NCI-H1417 treated with DMSO at 0.1 percent for 48 hours (cell line): Measurements from ENCODE around the gene USP28.
"Not testable (repeated sequence)": the region's sequence is repeated elsewhere in the genome, so short reads cannot be mapped to it uniquely, and the experiment has no call there.

Experiments used
- DNase-seq: peaks from one replicate; lab custom pipeline; 2025; lab: John Stamatoyannopoulos, UW

USP28 gene

GRCh38 chr11:113875234-113876073 lies at the start of gene USP28:
TSS of gene USP28 (minus strand) at chr11:113875572. CDS start at chr11:113875501, 71 bp downstream.
- peak; percentile 85 for DNase-seq

- DNase-seq, result no peak
Observed at GRCh38 chr11:113923572-113923971, 48.2 kb upstream of the USP28 start.

GRCh38 chr11:113911491-113911890 lies 36.1 kb upstream of the USP28 start:
- not testable (repeated sequence) for DNase-seq

- no peak for DNase-seq
Observed at GRCh38 chr11:113908098-113908497, 32.7 kb upstream of the USP28 start.

- DNase-seq, result no peak
Observed at GRCh38 chr11:113907681-113908080, 32.3 kb upstream of the USP28 start.

GRCh38 chr11:113907152-113907551 lies 31.8 kb upstream of the USP28 start:
- DNase-seq, result peak; percentile 25

GRCh38 chr11:113906516-113906915 lies 31.1 kb upstream of the USP28 start:
- no peak for DNase-seq

GRCh38 chr11:113906038-113906437 lies 30.7 kb upstream of the USP28 start:
- peak; percentile 29 for DNase-seq

- DNase-seq, result no peak
Observed at GRCh38 chr11:113904379-113905101, 29.2 kb upstream of the USP28 start, which contains the start of gene HTR3B. TSS of gene HTR3B (plus strand) at chr11:113904796. CDS start at chr11:113904934, 138 bp downstream.

GRCh38 chr11:113901141-113901540 lies 25.8 kb upstream of the USP28 start:
- DNase-seq, result no peak

- DNase-seq, result no peak
Observed at GRCh38 chr11:113896156-113896879, 20.9 kb upstream of the USP28 start.

- no peak for DNase-seq
Observed at GRCh38 chr11:113895367-113896155, 20.2 kb upstream of the USP28 start.

GRCh38 chr11:113894421-113894996 lies 19.1 kb upstream of the USP28 start:
- DNase-seq, result no peak

GRCh38 chr11:113888848-113889247 lies 13.5 kb upstream of the USP28 start:
- DNase-seq, result no peak

- DNase-seq, result no peak
Observed at GRCh38 chr11:113885897-113886296, 10.5 kb upstream of the USP28 start.

GRCh38 chr11:113884361-113884836 lies 9.0 kb upstream of the USP28 start:
- no peak for DNase-seq

GRCh38 chr11:113881856-113882255 lies 6.5 kb upstream of the USP28 start:
- no peak for DNase-seq

GRCh38 chr11:113880971-113881370 lies 5.6 kb upstream of the USP28 start:
- no peak for DNase-seq

- not testable (repeated sequence) for DNase-seq
Observed at GRCh38 chr11:113879446-113879845, 4.1 kb upstream of the USP28 start.

GRCh38 chr11:113877670-113878055 lies 2.3 kb upstream of the USP28 start:
- DNase-seq, result no peak
